HepG2 (cell line): ENCODE measurements around the gene RRP36. TPM values are rescaled to one million over a fixed set of nuclear protein-coding genes. Genes with fewer than 3 reads are reported as not detected.
A peak's percentile ranks its signal among the peaks of the same experiment; 100 is the strongest.

ENCODE experiments used
- CTCF ChIP-seq: sonication (generic); formaldehyde crosslinking; IDR thresholded peaks from 2 replicates; pipeline ENCODE4 v1.5.0; 2020; ENCODE audit warnings: mild to moderate bottlenecking, missing genetic modification reagents, moderate library complexity
- IKZF4 ChIP-seq: sonication (generic); formaldehyde crosslinking; IDR thresholded peaks from 2 replicates; pipeline ENCODE4 v1.5.1; 2020; ENCODE audit warnings: borderline replicate concordance, mild to moderate bottlenecking, low read depth, missing genetic modification reagents; ENCODE audit errors: not compliant biosample characterization
- JUND ChIP-seq: sonication (generic); formaldehyde crosslinking; IDR thresholded peaks from 2 replicates; pipeline ENCODE4 v1.8.0; 2022; ENCODE audit warnings: mild to moderate bottlenecking, missing genetic modification reagents
- KDM3A ChIP-seq: IDR thresholded peaks from 2 replicates; pipeline ENCODE4 v1.6.1; 2018; ENCODE audit warnings: low read depth, missing compliant biosample characterization
- MAX ChIP-seq: IDR thresholded peaks from 2 replicates; pipeline ENCODE4 v1.6.1; 2012; ENCODE audit warnings: inconsistent platforms
- MEF2D ChIP-seq: sonication (generic); formaldehyde crosslinking; IDR thresholded peaks from 2 replicates; pipeline ENCODE4 v1.5.1; 2020; ENCODE audit warnings: mild to moderate bottlenecking, missing genetic modification reagents
- NFIB ChIP-seq: sonication (generic); formaldehyde crosslinking; IDR thresholded peaks from 2 replicates; pipeline ENCODE4 v1.9.0; 2021; ENCODE audit warnings: missing genetic modification reagents, mild to moderate bottlenecking, borderline replicate concordance
- POLR2AphosphoS5 ChIP-seq: IDR thresholded peaks from 2 replicates; pipeline ENCODE4 v1.6.1; 2012; ENCODE audit warnings: low read depth, low read length
- RBAK ChIP-seq: sonication (generic); formaldehyde crosslinking; IDR thresholded peaks from 2 replicates; pipeline ENCODE4 v1.5.1; 2020; ENCODE audit warnings: mild to moderate bottlenecking, missing genetic modification reagents
- REPIN1 ChIP-seq: sonication (generic); formaldehyde crosslinking; IDR thresholded peaks from 2 replicates; pipeline ENCODE4 v1.8.0; 2022; ENCODE audit warnings: missing genetic modification reagents, low read depth, mild to moderate bottlenecking, borderline replicate concordance
- SIN3B ChIP-seq: fragments of 150-350 bp; IDR thresholded peaks from 2 replicates; pipeline ENCODE4 v1.6.1; 2014; ENCODE audit warnings: low read length
- SUZ12 ChIP-seq: fragments of 150-350 bp; IDR thresholded peaks from 2 replicates; pipeline ENCODE4 v1.6.1; 2014; ENCODE audit warnings: low read depth, low read length
- TCF12 ChIP-seq, 2 experiments: fragments of 450-650 bp in 1 of 2; sonication (generic) in 1 of 2; formaldehyde crosslinking in 1 of 2; IDR thresholded peaks; 2 replicates each; pipeline versions ENCODE4 v1.6.1 to v1.8.0; 2017 to 2022; ENCODE audit warnings: antibody characterized with exemption in 1 of 2, mild to moderate bottlenecking in 1 of 2, missing genetic modification reagents in 1 of 2, moderate library complexity in 1 of 2
- TFE3 ChIP-seq: IDR thresholded peaks from 2 replicates; pipeline ENCODE4 v1.6.1; 2016
- ZNF274 ChIP-seq: sonication (generic); formaldehyde crosslinking; IDR thresholded peaks from 2 replicates; pipeline ENCODE4 v1.5.1; 2020; ENCODE audit warnings: mild to moderate bottlenecking, missing genetic modification reagents
- ZNF543 ChIP-seq: sonication (generic); formaldehyde crosslinking; IDR thresholded peaks from 2 replicates; pipeline ENCODE4 v1.4.0; 2020; ENCODE audit warnings: mild to moderate bottlenecking, missing genetic modification reagents
- ZNF746 ChIP-seq: sonication (generic); formaldehyde crosslinking; IDR thresholded peaks from 2 replicates; pipeline ENCODE4 v1.8.0; 2022; ENCODE audit warnings: mild to moderate bottlenecking, missing genetic modification reagents
- ZNF747 ChIP-seq: sonication (generic); formaldehyde crosslinking; IDR thresholded peaks from 2 replicates; pipeline ENCODE4 v1.8.1; 2023; ENCODE audit warnings: missing genetic modification reagents, mild to moderate bottlenecking, borderline replicate concordance
- ZNF749 ChIP-seq: sonication (generic); formaldehyde crosslinking; IDR thresholded peaks from 2 replicates; pipeline ENCODE4 v1.8.0; 2022; ENCODE audit warnings: mild to moderate bottlenecking, missing genetic modification reagents, moderate library complexity, borderline replicate concordance
- ZSCAN20 ChIP-seq: sonication (generic); formaldehyde crosslinking; IDR thresholded peaks from 2 replicates; pipeline ENCODE4 v1.4.0; 2020; ENCODE audit warnings: missing genetic modification reagents, mild to moderate bottlenecking, borderline replicate concordance
- polyA plus RNA-seq, 8 experiments: library from polyadenylated mRNA; depleted of rRNA in 3 of 8; stranded (reverse) in 7 of 8; unstranded in 1 of 8; fragments of >200 nt; fragmentation: Illumina TruSeq in 4 of 8; extraction: Trizol in 4 of 8; gene quantifications; 2 replicates each; pipeline versions ENCODE4 v1.2.1 to v1.2.3, GENCODE V29; 2011 to 2016; ENCODE audit warnings: low read depth in 4 of 8, missing spikeins in 1 of 8, mixed read lengths in 1 of 8; ENCODE audit not compliant: insufficient read depth in 1 of 8
- total RNA-seq, 5 experiments: library from RNA; depleted of rRNA; stranded (reverse); fragments of >200 nt; fragmentation: Illumina TruSeq; extraction: Trizol; gene quantifications; 2 replicates each; pipeline ENCODE4 v1.2.3, GENCODE V29; 2016; ENCODE audit warnings: low read depth in 1 of 5
- TF ChIP-seq, protein P1 (sequence below): sonication (generic); formaldehyde crosslinking; IDR thresholded peaks from 2 replicates; pipeline ENCODE4 v1.5.0; 2020; ENCODE audit warnings: mild to moderate bottlenecking, missing genetic modification reagents, borderline replicate concordance

Gene RRP36
- total and polyA plus RNA-seq, 2 of the 13 experiments (the other 11 are each of a cell fraction or from before 2014, with no cell fraction given), result 29.5 to 144 TPM

GRCh38 chr6:43059168-43060033 is 38.0 kb downstream of the RRP36 start, which contains the start of the genes KLC4 and MRPL2 (continued):
- TF ChIP-seq ZSCAN20 (CRISPR knock-in tag), result 0 out of 2 replicates have a peak, but pooled peaks have one; percentile 69
- TF ChIP-seq SIN3B, result peak; percentile 96
- TF ChIP-seq ZNF274 (CRISPR knock-in tag), result peak; percentile 80; the same call in 1 of the 2 replicates
- no peak; the same call in 1 of the 2 replicates for TF ChIP-seq KDM3A (CRISPR knock-in tag)
- TF ChIP-seq ZNF746 (CRISPR knock-in tag), result no peak
- 0 out of 2 replicates have a peak, but pooled peaks have one; percentile 29 for TF ChIP-seq RBAK (CRISPR knock-in tag)
- peak; percentile 90 for TF ChIP-seq POLR2AphosphoS5
- TF ChIP-seq MEF2D (CRISPR knock-in tag), result no peak
- TF ChIP-seq SUZ12, result no peak
- TF ChIP-seq ZNF543 (CRISPR knock-in tag), result peak; percentile 41; the same call in 1 of the 2 replicates
- TF ChIP-seq REPIN1, result peak; percentile 54
- TF ChIP-seq, protein P1, sequence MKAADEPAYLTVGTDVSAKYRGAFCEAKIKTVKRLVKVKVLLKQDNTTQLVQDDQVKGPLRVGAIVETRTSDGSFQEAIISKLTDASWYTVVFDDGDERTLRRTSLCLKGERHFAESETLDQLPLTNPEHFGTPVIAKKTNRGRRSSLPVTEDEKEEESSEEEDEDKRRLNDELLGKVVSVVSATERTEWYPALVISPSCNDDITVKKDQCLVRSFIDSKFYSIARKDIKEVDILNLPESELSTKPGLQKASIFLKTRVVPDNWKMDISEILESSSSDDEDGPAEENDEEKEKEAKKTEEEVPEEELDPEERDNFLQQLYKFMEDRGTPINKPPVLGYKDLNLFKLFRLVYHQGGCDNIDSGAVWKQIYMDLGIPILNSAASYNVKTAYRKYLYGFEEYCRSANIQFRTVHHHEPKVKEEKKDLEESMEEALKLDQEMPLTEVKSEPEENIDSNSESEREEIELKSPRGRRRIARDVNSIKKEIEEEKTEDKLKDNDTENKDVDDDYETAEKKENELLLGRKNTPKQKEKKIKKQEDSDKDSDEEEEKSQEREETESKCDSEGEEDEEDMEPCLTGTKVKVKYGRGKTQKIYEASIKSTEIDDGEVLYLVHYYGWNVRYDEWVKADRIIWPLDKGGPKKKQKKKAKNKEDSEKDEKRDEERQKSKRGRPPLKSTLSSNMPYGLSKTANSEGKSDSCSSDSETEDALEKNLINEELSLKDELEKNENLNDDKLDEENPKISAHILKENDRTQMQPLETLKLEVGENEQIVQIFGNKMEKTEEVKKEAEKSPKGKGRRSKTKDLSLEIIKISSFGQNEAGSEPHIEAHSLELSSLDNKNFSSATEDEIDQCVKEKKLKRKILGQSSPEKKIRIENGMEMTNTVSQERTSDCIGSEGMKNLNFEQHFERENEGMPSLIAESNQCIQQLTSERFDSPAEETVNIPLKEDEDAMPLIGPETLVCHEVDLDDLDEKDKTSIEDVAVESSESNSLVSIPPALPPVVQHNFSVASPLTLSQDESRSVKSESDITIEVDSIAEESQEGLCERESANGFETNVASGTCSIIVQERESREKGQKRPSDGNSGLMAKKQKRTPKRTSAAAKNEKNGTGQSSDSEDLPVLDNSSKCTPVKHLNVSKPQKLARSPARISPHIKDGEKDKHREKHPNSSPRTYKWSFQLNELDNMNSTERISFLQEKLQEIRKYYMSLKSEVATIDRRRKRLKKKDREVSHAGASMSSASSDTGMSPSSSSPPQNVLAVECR (CRISPR knock-in tag), result peak; percentile 89
- TF ChIP-seq MAX, result peak; percentile 85
- no peak for TF ChIP-seq NFIB (CRISPR knock-in tag)
- TF ChIP-seq ZNF749 (CRISPR knock-in tag), result peak; percentile 51; the same call in 1 of the 2 replicates
- peak; percentile 11; the same call in 1 of the 2 replicates for TF ChIP-seq CTCF (CRISPR knock-in tag)
- 0 out of 2 replicates have a peak, but pooled peaks have one; percentile 44 for TF ChIP-seq JUND
- TF ChIP-seq TCF12 (IDR thresholded peaks at IDR 0.05), result no peak
- peak; percentile 60; the same call in 1 of the 2 replicates for TF ChIP-seq TCF12 (CRISPR knock-in tag; IDR thresholded peaks at IDR 0.05)
- TF ChIP-seq TFE3, result peak; percentile 55
- no peak for TF ChIP-seq IKZF4 (CRISPR knock-in tag)
- no peak for TF ChIP-seq ZNF747
